ENCODE results near the gene ZNF263. TPM values are rescaled to one million over a fixed set of nuclear protein-coding genes. Genes with fewer than 3 reads are reported as not detected.

ZNF263 gene
- total and polyA plus RNA-seq, 9 of the 15 experiments (the other 6 are each of a cell fraction or from before 2014, with no cell fraction given): 4.6 to 48.3 (median 31.8) TPM

GRCh38 chr16:3234857-3235561, 48.3 kb upstream of the ZNF263 start, which contains the start of gene ZNF200 (continued):
- TF ChIP-seq ZNF318 (IDR thresholded peaks at IDR 0.05; ENCODE audit: borderline replicate concordance in 1 of 2, low read depth in 1 of 2): no peak
- TF ChIP-seq, protein P1, sequence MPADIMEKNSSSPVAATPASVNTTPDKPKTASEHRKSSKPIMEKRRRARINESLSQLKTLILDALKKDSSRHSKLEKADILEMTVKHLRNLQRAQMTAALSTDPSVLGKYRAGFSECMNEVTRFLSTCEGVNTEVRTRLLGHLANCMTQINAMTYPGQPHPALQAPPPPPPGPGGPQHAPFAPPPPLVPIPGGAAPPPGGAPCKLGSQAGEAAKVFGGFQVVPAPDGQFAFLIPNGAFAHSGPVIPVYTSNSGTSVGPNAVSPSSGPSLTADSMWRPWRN (IDR thresholded peaks at IDR 0.05; ENCODE audit: low read depth): peak; percentile 63; the same call in 1 of the 2 replicates
- TF ChIP-seq, protein P2, sequence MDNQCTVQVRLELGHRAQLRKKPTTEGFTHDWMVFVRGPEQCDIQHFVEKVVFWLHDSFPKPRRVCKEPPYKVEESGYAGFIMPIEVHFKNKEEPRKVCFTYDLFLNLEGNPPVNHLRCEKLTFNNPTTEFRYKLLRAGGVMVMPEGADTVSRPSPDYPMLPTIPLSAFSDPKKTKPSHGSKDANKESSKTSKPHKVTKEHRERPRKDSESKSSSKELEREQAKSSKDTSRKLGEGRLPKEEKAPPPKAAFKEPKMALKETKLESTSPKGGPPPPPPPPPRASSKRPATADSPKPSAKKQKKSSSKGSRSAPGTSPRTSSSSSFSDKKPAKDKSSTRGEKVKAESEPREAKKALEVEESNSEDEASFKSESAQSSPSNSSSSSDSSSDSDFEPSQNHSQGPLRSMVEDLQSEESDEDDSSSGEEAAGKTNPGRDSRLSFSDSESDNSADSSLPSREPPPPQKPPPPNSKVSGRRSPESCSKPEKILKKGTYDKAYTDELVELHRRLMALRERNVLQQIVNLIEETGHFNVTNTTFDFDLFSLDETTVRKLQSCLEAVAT (IDR thresholded peaks at IDR 0.05): no peak
- no peak for TF ChIP-seq MCM7 (IDR thresholded peaks at IDR 0.05)
- TF ChIP-seq ZNF766 (CRISPR knock-in tag; conservative IDR thresholded peaks at IDR 0.05): 0 out of 2 replicates have a peak, but pooled peaks have one; percentile 42
- TF ChIP-seq GTF2F1 (IDR thresholded peaks at IDR 0.05; ENCODE audit: low read depth, low read length): no peak
- TF ChIP-seq ZNF699 (CRISPR knock-in tag; IDR thresholded peaks at IDR 0.05; ENCODE audit: insufficient replicate concordance): no peak
- TF ChIP-seq GATAD2A (IDR thresholded peaks at IDR 0.05): no peak
- peak in 1 of 2 experiments; percentile 74; a peak in 2 of 4 replicates for TF ChIP-seq TBL1XR1 (IDR thresholded peaks at IDR 0.05; ENCODE audit: low read length in 2 of 2)
- TF ChIP-seq PCBP1 (IDR thresholded peaks at IDR 0.05; ENCODE audit: low read depth, low read length, poor library complexity, severe bottlenecking): peak; percentile 61
- TF ChIP-seq, protein P3, sequence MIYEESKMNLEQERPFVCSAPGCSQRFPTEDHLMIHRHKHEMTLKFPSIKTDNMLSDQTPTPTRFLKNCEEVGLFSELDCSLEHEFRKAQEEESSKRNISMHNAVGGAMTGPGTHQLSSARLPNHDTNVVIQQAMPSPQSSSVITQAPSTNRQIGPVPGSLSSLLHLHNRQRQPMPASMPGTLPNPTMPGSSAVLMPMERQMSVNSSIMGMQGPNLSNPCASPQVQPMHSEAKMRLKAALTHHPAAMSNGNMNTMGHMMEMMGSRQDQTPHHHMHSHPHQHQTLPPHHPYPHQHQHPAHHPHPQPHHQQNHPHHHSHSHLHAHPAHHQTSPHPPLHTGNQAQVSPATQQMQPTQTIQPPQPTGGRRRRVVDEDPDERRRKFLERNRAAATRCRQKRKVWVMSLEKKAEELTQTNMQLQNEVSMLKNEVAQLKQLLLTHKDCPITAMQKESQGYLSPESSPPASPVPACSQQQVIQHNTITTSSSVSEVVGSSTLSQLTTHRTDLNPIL (CRISPR knock-in tag; IDR thresholded peaks at IDR 0.05): no peak
- TF ChIP-seq SMAD4 (CRISPR knock-in tag; conservative IDR thresholded peaks at IDR 0.05): peak; percentile 57; the same call in 1 of the 2 replicates
- no peak for TF ChIP-seq PCBP2 (IDR thresholded peaks at IDR 0.05; ENCODE audit: low read depth, low read length, poor library complexity, severe bottlenecking)
- peak; percentile 94 for TF ChIP-seq NCOA1 (IDR thresholded peaks at IDR 0.05; ENCODE audit: low read depth)
- TF ChIP-seq ZNF644 (tag; IDR thresholded peaks at IDR 0.05; ENCODE audit: low read depth): no peak
- TF ChIP-seq ZNF316 (IDR thresholded peaks at IDR 0.05): peak; percentile 65
